Esophagus squamous epithelium (tissue), 5 donors: ENCODE measurements around the gene LCK. TPM values are rescaled to one million over a fixed set of nuclear protein-coding genes. Genes with fewer than 3 reads are reported as not detected.

Experiments used
- DNase-seq: peaks from one replicate; lab custom pipeline; 2025; lab: John Stamatoyannopoulos, UW
- H3K27ac ChIP-seq, 4 donors: fragments of 200-600 bp; sonication (generic); one replicate each; pipeline ENCODE4 v1.5.1; 2016 to 2019; ENCODE audit warnings: mild to moderate bottlenecking in 1 of 4
- H3K27me3 ChIP-seq, 4 donors: fragments of 200-600 bp; sonication (generic); 1 replicate in 3 of 4; 2 replicates in 1 of 4; pipeline versions ENCODE4 v1.5.1 to v1.6.0; 2017 to 2021; ENCODE audit warnings: antibody characterized with exemption in 1 of 4
- H3K36me3 ChIP-seq, 3 donors: fragments of 200-600 bp; sonication (generic); one replicate each; pipeline ENCODE4 v1.5.1; 2016 to 2019
- H3K4me1 ChIP-seq, 3 donors: fragments of 200-600 bp; sonication (generic); one replicate each; pipeline ENCODE4 v1.5.1; 2017 to 2019
- H3K4me3 ChIP-seq, 4 donors: fragments of 200-600 bp; sonication (generic); 1 replicate in 3 of 4; 2 replicates in 1 of 4; pipeline ENCODE4 v1.5.1; 2016 to 2019; ENCODE audit warnings: mild to moderate bottlenecking in 2 of 4, moderate library complexity in 1 of 4
- H3K9me3 ChIP-seq, 3 donors: fragments of 200-600 bp; sonication (generic); one replicate each; pipeline ENCODE4 v1.5.1; 2016 to 2019
- CTCF ChIP-seq, 6 experiments: fragments of 450-650 bp in 4 of 6; fragments of 200-600 bp in 2 of 6; sonication (generic) in 2 of 6; IDR thresholded peaks; one replicate each; pipeline ENCODE4 v1.5.1; 2016 to 2019; ENCODE audit warnings: antibody characterized with exemption in 6 of 6, mild to moderate bottlenecking in 4 of 6, moderate library complexity in 4 of 6
- POLR2A ChIP-seq, 4 donors: fragments of 450-650 bp; IDR thresholded peaks; one replicate each; pipeline ENCODE4 v1.6.1; 2017; ENCODE audit warnings: antibody characterized with exemption in 4 of 4, mild to moderate bottlenecking in 4 of 4, moderate library complexity in 3 of 4
- WGBS, 2 donors: methylation state at CpG; one replicate each; pipeline ENCODE4 v1.1.5; 2018; 5-methylcytosine and 5-hydroxymethylcytosine counted together
- intact Hi-C: fragments of 100-400 bp; cut with DNase I; formaldehyde crosslinking; loops from one replicate; pipeline ENCODE4 v1.15.0; 2022
- total RNA-seq, 4 donors: library from RNA; depleted of rRNA; stranded (reverse); fragments of >200 nt; gene quantifications; one replicate each; pipeline ENCODE4 v1.1.0, GENCODE V29; 2016
- donor health status: DM: yes; HTN: yes; CAD: no.

Gene LCK
- total RNA-seq, 4 donors from 2014 or later, result 1.2 to 9.0 (median 4.5) TPM

DNA sequence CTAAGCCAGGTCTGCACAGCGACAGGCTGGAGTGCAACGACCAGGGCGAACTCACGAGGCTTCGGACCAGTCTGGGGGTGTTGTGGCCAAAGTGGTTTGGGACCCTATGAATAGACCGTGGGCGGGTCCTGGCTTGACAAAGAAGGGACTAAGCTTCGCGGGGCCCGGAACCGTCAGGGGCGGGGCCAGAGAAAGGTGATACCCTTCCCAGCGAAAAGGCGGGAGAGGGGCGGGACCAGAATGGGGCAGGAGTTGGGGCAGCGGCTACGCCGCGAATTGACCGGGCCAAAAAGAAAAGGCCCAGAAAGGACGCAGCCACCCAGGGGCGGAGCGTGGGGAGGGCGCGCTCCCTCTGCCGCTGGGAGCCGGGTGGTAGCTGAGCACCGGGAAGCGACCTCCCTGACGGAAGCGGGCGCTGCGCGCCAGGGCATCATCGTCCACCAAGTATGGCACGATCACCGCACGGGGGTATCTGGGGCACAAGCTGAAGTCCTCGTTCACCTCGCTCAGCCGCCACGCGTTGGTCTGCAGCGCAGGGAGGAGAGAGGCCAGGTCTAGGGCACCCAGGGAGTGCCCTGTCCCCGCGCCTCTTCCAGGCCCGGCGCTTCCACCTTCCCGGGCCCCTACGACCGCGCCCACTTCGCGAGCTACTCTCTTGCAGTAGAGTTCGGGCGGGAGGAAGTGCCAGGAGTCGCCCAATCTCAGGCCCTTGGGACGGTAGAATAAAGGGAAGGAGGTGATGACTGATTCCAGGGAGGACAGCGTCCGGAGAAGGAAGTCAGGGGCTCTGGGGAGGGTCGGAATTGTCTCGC is 10.7 kb upstream of the LCK start:
- H3K4me3 ChIP-seq, result peak overlapping the region; percentile 48 to 77 (median 68)
- H3K27ac ChIP-seq, result peak overlapping the region; percentile 58 to 91 (median 84)
- peaks cover 5 to 52% (median 18%) of the 10 kb centered on the region in 3 donors for H3K4me1 ChIP-seq
- TF ChIP-seq CTCF (IDR thresholded peaks at IDR 0.05), result peak in 4 of 6 experiments; percentile 16 to 25 (median 19)
- TF ChIP-seq POLR2A (IDR thresholded peaks at IDR 0.05), result peak in 1 of 4 donors; percentile 63
- no peaks in the 10 kb centered on the region for H3K27me3 ChIP-seq
- no peak for DNase-seq
- WGBS, 2 donors, result 3% methylated on average over 11 to 44 of the region's 62 CpGs
- intact Hi-C loops, result no loop called here
- no peaks in the 10 kb centered on the region for H3K36me3 ChIP-seq
- no peaks in the 10 kb centered on the region for H3K9me3 ChIP-seq

DNA sequence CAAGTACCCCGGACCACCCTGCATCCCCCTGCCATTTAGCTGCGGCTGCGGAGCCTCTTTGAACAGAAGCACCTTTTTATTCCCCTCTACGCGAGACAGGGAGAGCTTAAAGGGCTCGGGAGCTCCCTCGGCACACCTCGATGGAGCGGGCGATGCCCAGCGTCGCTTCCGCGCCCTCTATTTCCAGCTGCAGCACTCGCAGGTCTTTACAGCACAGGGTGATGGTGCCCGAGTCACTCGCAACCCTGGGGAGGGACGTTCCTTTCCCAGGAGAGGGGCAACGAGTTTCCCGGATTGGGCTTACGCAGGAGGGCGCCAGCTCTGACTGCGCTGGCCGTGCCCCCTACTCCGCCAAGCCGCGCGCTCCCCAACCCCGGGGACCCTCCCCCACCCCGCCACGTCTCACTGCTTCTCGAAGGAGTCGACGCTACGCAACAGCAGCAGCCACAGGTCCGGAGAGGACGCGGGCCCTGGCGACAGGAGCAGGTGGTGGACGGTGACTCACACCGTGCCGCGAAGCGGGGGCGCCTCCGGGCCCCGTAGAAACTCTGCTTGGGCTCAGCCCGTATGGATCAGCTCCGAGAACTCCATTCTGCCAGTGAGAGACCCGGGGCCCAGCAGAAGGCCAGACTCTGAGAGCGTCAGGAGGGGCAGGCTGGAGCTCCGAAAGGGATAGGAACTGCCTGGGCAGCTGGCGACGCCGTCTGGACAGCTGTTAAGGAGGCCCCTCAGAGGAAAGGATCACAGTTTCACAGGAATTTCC is 9.9 kb upstream of the LCK start:
- no peak for DNase-seq
- peak overlapping the region; percentile 48 to 77 (median 68) for H3K4me3 ChIP-seq
- TF ChIP-seq POLR2A (IDR thresholded peaks at IDR 0.05) (no peak), CTCF (IDR thresholded peaks at IDR 0.05) (no peak)
- no peaks in the 10 kb centered on the region for H3K27me3 ChIP-seq
- no peaks in the 10 kb centered on the region for H3K36me3 ChIP-seq
- peak overlapping the region; percentile 58 to 91 (median 84) for H3K27ac ChIP-seq
- H3K4me1 ChIP-seq, result peaks cover 5 to 53% (median 13%) of the 10 kb centered on the region in 3 donors
- 0 to 4% methylated on average over 3 to 5 of the region's 55 CpGs for WGBS, 2 donors
- intact Hi-C loops, result no loop called here
- no peaks in the 10 kb centered on the region for H3K9me3 ChIP-seq

DNA sequence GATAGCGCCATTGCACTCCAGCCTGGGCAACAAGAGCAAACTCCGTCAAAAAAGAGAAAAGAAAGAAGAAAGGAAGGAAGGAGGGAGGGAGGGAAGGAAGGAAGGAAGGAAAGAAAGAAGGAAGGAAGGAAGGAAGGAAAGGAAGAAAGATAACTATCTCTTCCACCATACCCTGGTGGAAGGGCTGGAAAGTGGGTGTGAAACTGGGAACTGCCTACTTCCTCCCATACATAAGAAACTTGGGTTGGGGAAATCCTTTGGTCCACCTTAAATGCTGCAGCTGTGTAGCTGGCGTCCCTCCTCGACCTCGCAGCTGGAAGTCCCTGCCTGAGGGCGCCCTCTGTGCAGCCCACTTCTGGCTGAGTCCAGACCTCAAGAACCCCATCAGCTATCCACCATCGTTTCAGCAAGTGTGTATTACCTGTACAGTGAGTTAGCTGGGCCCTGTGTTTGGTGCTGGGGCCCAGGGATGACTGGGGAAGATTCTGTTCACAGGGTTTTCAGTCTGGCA is 8.7 kb upstream of the LCK start:
- no peak for DNase-seq
- TF ChIP-seq POLR2A (IDR thresholded peaks at IDR 0.05) (no peak), CTCF (IDR thresholded peaks at IDR 0.05) (no peak)
- Histone ChIP-seq H3K4me3 (peak overlapping the region in 1 of 4 donors; percentile 45), H3K9me3 (no peaks in the 10 kb centered on the region), H3K4me1 (peaks cover 5 to 60% (median 23%) of the 10 kb centered on the region in 3 donors), H3K27ac (peak overlapping the region in 3 of 4 donors; percentile 21 to 47 (median 34)), H3K27me3 (no peaks in the 10 kb centered on the region), H3K36me3 (no peaks in the 10 kb centered on the region)
- WGBS, 2 donors, result 6 to 24% methylated on average over 3 to 7 of the region's 7 CpGs
- intact Hi-C loops, result no loop called here

GRCh38 chr1:32246888-32247273 is 4.2 kb upstream of the LCK start, which contains the start of gene FAM167B:
FAM167B (plus strand) TSS chr1:32247222; CDS start chr1:32247422, 200 bp downstream.
- no peaks in the 10 kb centered on the region for H3K9me3 ChIP-seq
- TF ChIP-seq POLR2A (IDR thresholded peaks at IDR 0.05), result no peak
- no peak for TF ChIP-seq CTCF (IDR thresholded peaks at IDR 0.05)
- peak within 1 kb of the TSS; percentile 5 to 83 (median 64) for H3K27ac ChIP-seq
- peaks cover 8 to 74% (median 39%) of the 10 kb centered on the region in 3 donors for H3K4me1 ChIP-seq
- intact Hi-C loops, result no loop called here
- 20 to 34% methylated on average over 2 to 3 of the region's 3 CpGs for WGBS, 2 donors
- no peaks in the 10 kb centered on the region for H3K36me3 ChIP-seq
- DNase-seq, result no peak
- H3K4me3 ChIP-seq, result peak within 1 kb of the TSS in 1 of 4 donors; percentile 37
- H3K27me3 ChIP-seq, result no peaks in the 10 kb centered on the region
